ENCODE data around the gene ESYT1.

Gene ESYT1

GRCh38 chr12:56188131-56188777, 60.2 kb downstream of the ESYT1 start:
- no peak for TF ChIP-seq CTCF (conservative IDR thresholded peaks at IDR 0.05)
- H3K27ac ChIP-seq, result peak overlapping the region; percentile 82

DNA sequence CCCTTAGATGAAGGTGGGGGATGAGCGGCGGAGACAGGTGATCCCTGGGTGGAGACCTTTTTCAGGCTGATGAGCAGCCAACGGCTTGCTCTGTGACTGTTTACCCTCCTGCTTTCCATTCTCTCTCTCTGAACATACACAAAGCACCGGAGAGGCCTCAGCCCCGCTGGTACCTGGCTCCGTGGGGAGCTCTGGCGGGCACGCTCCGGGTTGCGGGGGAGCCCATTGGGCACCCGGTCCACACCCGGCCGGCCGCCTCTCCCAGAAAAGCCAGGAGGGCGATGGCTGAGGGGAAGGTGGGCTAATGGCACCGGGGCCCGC, 60.7 kb downstream of the ESYT1 start:
- no peak for TF ChIP-seq CTCF (conservative IDR thresholded peaks at IDR 0.05)
- H3K27ac ChIP-seq, result peak overlapping the region; percentile 82

GRCh38 chr12:56189099-56189917, 61.2 kb downstream of the ESYT1 start, which contains the start of gene SMARCC2:
Gene SMARCC2, minus strand, starts transcription at chr12:56189483. Its CDS starts 22 bp downstream, at chr12:56189461.
- peak; percentile 99 for TF ChIP-seq CTCF (conservative IDR thresholded peaks at IDR 0.05)
- H3K27ac ChIP-seq, result peak within 1 kb of the TSS; percentile 82

GRCh38 chr12:56189918-56190694, 62.0 kb downstream of the ESYT1 start:
- peak overlapping the region; percentile 82; the same call in 1 of the 2 replicates for H3K27ac ChIP-seq

DNA sequence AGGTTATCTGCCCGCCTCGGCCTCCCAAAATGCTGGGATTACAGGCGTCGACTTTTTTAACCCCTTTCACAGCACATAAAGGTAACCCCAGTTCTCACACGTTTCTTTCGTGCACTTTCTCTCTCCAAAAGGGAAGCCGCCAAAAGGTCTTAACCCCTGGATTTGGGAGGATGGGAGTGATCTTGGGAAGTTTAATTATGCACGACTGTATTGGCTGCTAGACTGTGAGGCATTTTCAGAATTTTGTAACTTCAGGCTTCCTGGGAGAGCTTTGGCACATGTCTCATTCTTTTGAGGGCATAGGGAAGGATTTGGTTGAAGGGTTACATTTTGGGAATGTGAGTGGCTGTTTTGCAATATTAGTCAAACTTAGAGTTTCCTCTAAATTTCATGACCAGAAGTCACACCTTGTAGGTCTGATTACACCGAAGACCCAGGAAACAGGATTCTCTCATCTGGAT, 62.7 kb downstream of the ESYT1 start:
- no peak for TF ChIP-seq CTCF (conservative IDR thresholded peaks at IDR 0.05)
- no peak overlapping the region for H3K27ac ChIP-seq

More at GRCh38 chr12:56189918-56190694, 62.0 kb downstream of the ESYT1 start:
- TF ChIP-seq CTCF (conservative IDR thresholded peaks at IDR 0.05), result no peak

DNA sequence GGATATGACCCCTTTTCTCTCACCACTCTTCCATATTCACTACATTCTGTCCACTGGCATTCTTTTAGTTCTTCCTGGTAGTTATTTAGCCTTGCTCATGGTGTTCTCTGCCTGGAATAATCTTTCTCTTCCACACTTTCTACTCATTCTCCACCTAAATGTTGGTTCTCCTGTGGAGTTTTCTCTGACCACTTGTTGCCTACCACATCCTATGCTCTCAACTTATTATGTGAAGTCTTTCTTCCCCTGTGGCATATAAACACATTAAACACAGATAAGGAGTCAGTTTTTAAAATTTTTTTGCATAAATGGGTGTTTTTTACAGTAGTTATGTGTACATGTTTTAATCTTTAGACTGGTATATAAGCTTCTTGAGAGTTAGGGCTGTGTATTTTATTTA, 64.5 kb downstream of the ESYT1 start:
- TF ChIP-seq CTCF (conservative IDR thresholded peaks at IDR 0.05), result no peak
- H3K27ac ChIP-seq, result no peak overlapping the region

Data from VCaP (cell line).